IPS-NIHi11 (cell line): ENCODE measurements around the gene KDM4B.
A peak's percentile ranks its signal among the peaks of the same experiment; 100 is the strongest.

Experiments used
- DNase-seq: peaks from one replicate; pipeline ENCODE4 v3.0.0; 2012; ENCODE audit warnings: mixed read lengths, low spot score

Gene KDM4B

GRCh38 chr19:5013761-5014160, 44.8 kb downstream of the KDM4B start:
- no peak for DNase-seq

- DNase-seq, result no peak
Observed at GRCh38 chr19:5014941-5015340, 46.0 kb downstream of the KDM4B start.

GRCh38 chr19:5016268-5016667, 47.4 kb downstream of the KDM4B start:
- DNase-seq, result no peak

- DNase-seq, result no peak
Observed at GRCh38 chr19:5016781-5017180, 47.9 kb downstream of the KDM4B start.

GRCh38 chr19:5017235-5017634, 48.3 kb downstream of the KDM4B start:
- DNase-seq, result peak; percentile 8

GRCh38 chr19:5018224-5019015, 49.5 kb downstream of the KDM4B start:
- no peak for DNase-seq

GRCh38 chr19:5020368-5020767, 51.5 kb downstream of the KDM4B start:
- DNase-seq, result no peak

- no peak for DNase-seq
Observed at GRCh38 chr19:5021046-5021445, 52.1 kb downstream of the KDM4B start.

GRCh38 chr19:5022066-5022860, 53.4 kb downstream of the KDM4B start:
- DNase-seq, result no peak

- DNase-seq, result peak; percentile 11
Observed at GRCh38 chr19:5023128-5023571, 54.2 kb downstream of the KDM4B start.

GRCh38 chr19:5024282-5024681, 55.4 kb downstream of the KDM4B start:
- peak; percentile 18 for DNase-seq

GRCh38 chr19:5025027-5025426, 56.1 kb downstream of the KDM4B start:
- no peak for DNase-seq

GRCh38 chr19:5026706-5027273, 57.9 kb downstream of the KDM4B start:
- DNase-seq, result no peak

- no peak for DNase-seq
Observed at GRCh38 chr19:5028229-5028886, 59.4 kb downstream of the KDM4B start.

GRCh38 chr19:5029596-5029995, 60.7 kb downstream of the KDM4B start:
- peak; percentile 78 for DNase-seq

- DNase-seq, result no peak
Observed at GRCh38 chr19:5030136-5030820, 61.4 kb downstream of the KDM4B start.

- no peak for DNase-seq
Observed at GRCh38 chr19:5030822-5031221, 61.9 kb downstream of the KDM4B start.

- DNase-seq, result peak; percentile 97
Observed at GRCh38 chr19:5031231-5032100, 62.6 kb downstream of the KDM4B start.

- DNase-seq, result no peak
Observed at GRCh38 chr19:5032101-5032967, 63.4 kb downstream of the KDM4B start.
